Naive B cell (primary cell): ENCODE results near the gene RASSF4. TPM values are rescaled to one million over a fixed set of nuclear protein-coding genes. Genes with fewer than 3 reads are reported as not detected.
A peak's percentile ranks its signal among the peaks of the same experiment; 100 is the strongest.

Source experiments
- ATAC-seq, 2 donors: fragments of 150-1000 bp; cut with Tn5 transposase; 2 replicates each; pipeline ENCODE4 v1.10.0; 2021; ENCODE audit warnings: low read depth in 2 of 2, mild to moderate bottlenecking in 2 of 2, moderate library complexity in 2 of 2
- DNase-seq: peaks from one replicate; pipeline ENCODE4 v3.0.0; 2022
- H3K27ac Mint-ChIP-seq, 6 donors: one replicate each; pipeline ENCODE4 v1.8.0; 2020 to 2022; ENCODE audit warnings: mild to moderate bottlenecking in 6 of 6, mixed read lengths in 6 of 6, moderate library complexity in 5 of 6, inconsistent platforms in 2 of 6
- H3K27me3 Mint-ChIP-seq, 3 donors: one replicate each; pipeline ENCODE4 v1.8.0; 2021 to 2022; ENCODE audit warnings: mixed read lengths in 3 of 3, mild to moderate bottlenecking in 1 of 3
- H3K36me3 Mint-ChIP-seq, 2 donors: one replicate each; pipeline ENCODE4 v1.8.0; 2020 to 2022; ENCODE audit warnings: mixed read lengths in 2 of 2, inconsistent platforms in 1 of 2, mild to moderate bottlenecking in 1 of 2
- H3K4me1 Mint-ChIP-seq, 3 donors: one replicate each; pipeline ENCODE4 v1.8.0; 2020 to 2022; ENCODE audit warnings: mixed read lengths in 3 of 3, inconsistent platforms in 1 of 3, mild to moderate bottlenecking in 1 of 3, moderate library complexity in 1 of 3
- H3K4me3 Mint-ChIP-seq, 8 donors: one replicate each; pipeline ENCODE4 v1.8.0; 2020 to 2022; ENCODE audit warnings: mild to moderate bottlenecking in 8 of 8, mixed read lengths in 8 of 8, moderate library complexity in 8 of 8, inconsistent platforms in 2 of 8
- H3K9me3 Mint-ChIP-seq, 7 donors: one replicate each; pipeline ENCODE4 v1.8.0; 2020 to 2022; ENCODE audit warnings: mixed read lengths in 7 of 7, mild to moderate bottlenecking in 5 of 7, inconsistent platforms in 2 of 7, moderate library complexity in 1 of 7
- polyA plus RNA-seq, 6 donors: library from polyadenylated mRNA; unstranded; fragments of 300-500 nt; fragmentation: Illumina TruSeq; gene quantifications; one replicate each; pipeline ENCODE4 v1.2.3, GENCODE V29; 2021; ENCODE audit warnings: low read depth in 6 of 6

RASSF4 gene
- polyA plus RNA-seq, 6 donors from 2014 or later = 0.06 to 0.60 (median 0.27) TPM; not detected in 2

- Mint-ChIP-seq H3K4me3 (no peak overlapping the region), H3K27ac (no peak overlapping the region), H3K36me3 (no peaks in the 10 kb centered on the region), H3K9me3 (peaks cover 0 to 7% (median 1%) of the 10 kb centered on the region in 7 donors), H3K27me3 (peaks cover 0 to 2% (median 0%) of the 10 kb centered on the region in 3 donors), H3K4me1 (no peaks in the 10 kb centered on the region)
- DNase-seq = no peak
- no peak for ATAC-seq
Measured at GRCh38 chr10:44922021-44922420, 37.6 kb upstream of the RASSF4 start.

GRCh38 chr10:44922796-44923545 lies 36.6 kb upstream of the RASSF4 start:
- no peak for ATAC-seq

GRCh38 chr10:44923611-44924010 lies 36.0 kb upstream of the RASSF4 start:
- Mint-ChIP-seq H3K27ac (peak overlapping the region in 1 of 6 donors; percentile 19), H3K27me3 (no peaks in the 10 kb centered on the region), H3K4me1 (no peaks in the 10 kb centered on the region), H3K36me3 (no peaks in the 10 kb centered on the region), H3K4me3 (no peak overlapping the region), H3K9me3 (peaks cover 0 to 1% (median 0%) of the 10 kb centered on the region in 7 donors)
- DNase-seq (no peak), ATAC-seq (no peak)

More at GRCh38 chr10:44922796-44923545, 36.6 kb upstream of the RASSF4 start:
- Mint-ChIP-seq H3K9me3 (peaks cover 0 to 1% (median 0%) of the 10 kb centered on the region in 7 donors), H3K27ac (peak overlapping the region in 2 of 6 donors; percentile 19 to 87), H3K4me3 (no peak overlapping the region), H3K27me3 (no peaks in the 10 kb centered on the region), H3K36me3 (no peaks in the 10 kb centered on the region), H3K4me1 (no peaks in the 10 kb centered on the region)
- no peak for DNase-seq

- Mint-ChIP-seq H3K9me3 (peaks cover 0 to 1% (median 0%) of the 10 kb centered on the region in 7 donors), H3K27ac (no peak overlapping the region), H3K4me3 (no peak overlapping the region), H3K36me3 (no peaks in the 10 kb centered on the region), H3K27me3 (no peaks in the 10 kb centered on the region), H3K4me1 (no peaks in the 10 kb centered on the region)
- DNase-seq = no peak
- no peak for ATAC-seq
Measured at GRCh38 chr10:44924261-44925040, 35.2 kb upstream of the RASSF4 start.

GRCh38 chr10:44925224-44925623 lies 34.4 kb upstream of the RASSF4 start:
- Mint-ChIP-seq H3K27me3 (no peaks in the 10 kb centered on the region), H3K9me3 (peaks cover 0 to 1% (median 0%) of the 10 kb centered on the region in 7 donors), H3K36me3 (no peaks in the 10 kb centered on the region), H3K27ac (no peak overlapping the region), H3K4me3 (no peak overlapping the region), H3K4me1 (no peaks in the 10 kb centered on the region)
- DNase-seq (no peak), ATAC-seq (no peak)

GRCh38 chr10:44925811-44926750 lies 33.5 kb upstream of the RASSF4 start:
- H3K4me3 Mint-ChIP-seq = no peak overlapping the region

GRCh38 chr10:44926751-44927351 lies 32.8 kb upstream of the RASSF4 start:
- no peaks in the 10 kb centered on the region for H3K36me3 Mint-ChIP-seq
- H3K4me1 Mint-ChIP-seq = peaks cover 0 to 1% (median 0%) of the 10 kb centered on the region in 3 donors
- H3K27ac Mint-ChIP-seq = no peak overlapping the region
- no peaks in the 10 kb centered on the region for H3K27me3 Mint-ChIP-seq
- no peaks in the 10 kb centered on the region for H3K9me3 Mint-ChIP-seq
- ATAC-seq (no peak), DNase-seq (no peak)
- no peak overlapping the region for H3K4me3 Mint-ChIP-seq

More at GRCh38 chr10:44925811-44926750, 33.5 kb upstream of the RASSF4 start:
- Mint-ChIP-seq H3K27ac (no peak overlapping the region), H3K4me1 (no peaks in the 10 kb centered on the region), H3K9me3 (peaks cover 0 to under 1% (median 0%) of the 10 kb centered on the region in 7 donors), H3K27me3 (no peaks in the 10 kb centered on the region), H3K36me3 (no peaks in the 10 kb centered on the region)
- no peak for ATAC-seq
- no peak for DNase-seq

- Mint-ChIP-seq H3K9me3 (no peaks in the 10 kb centered on the region), H3K27me3 (no peaks in the 10 kb centered on the region), H3K36me3 (no peaks in the 10 kb centered on the region), H3K4me3 (no peak overlapping the region), H3K4me1 (peaks cover 0 to 2% (median 0%) of the 10 kb centered on the region in 3 donors), H3K27ac (no peak overlapping the region)
- DNase-seq = no peak
- ATAC-seq = no peak
Measured at GRCh38 chr10:44927352-44927751, 32.2 kb upstream of the RASSF4 start.

GRCh38 chr10:44928462-44928861 lies 31.1 kb upstream of the RASSF4 start:
- no peaks in the 10 kb centered on the region for H3K36me3 Mint-ChIP-seq
- no peaks in the 10 kb centered on the region for H3K27me3 Mint-ChIP-seq
- H3K27ac Mint-ChIP-seq = no peak overlapping the region
- no peaks in the 10 kb centered on the region for H3K9me3 Mint-ChIP-seq
- H3K4me1 Mint-ChIP-seq = peaks cover 0 to 2% (median 0%) of the 10 kb centered on the region in 3 donors
- H3K4me3 Mint-ChIP-seq = no peak overlapping the region
- ATAC-seq = no peak
- no peak for DNase-seq

GRCh38 chr10:44929356-44930255 lies 30.0 kb upstream of the RASSF4 start:
- Mint-ChIP-seq H3K4me1 (peaks cover 0 to 2% (median 0%) of the 10 kb centered on the region in 3 donors), H3K9me3 (no peaks in the 10 kb centered on the region), H3K36me3 (no peaks in the 10 kb centered on the region), H3K27me3 (no peaks in the 10 kb centered on the region), H3K27ac (peak overlapping the region in 1 of 6 donors; percentile 35), H3K4me3 (no peak overlapping the region)
- DNase-seq (no peak), ATAC-seq (no peak)

GRCh38 chr10:44930904-44931620 lies 28.5 kb upstream of the RASSF4 start:
- H3K9me3 Mint-ChIP-seq = no peaks in the 10 kb centered on the region
- DNase-seq = no peak
- ATAC-seq = no peak
- H3K36me3 Mint-ChIP-seq = no peaks in the 10 kb centered on the region
- H3K27me3 Mint-ChIP-seq = no peaks in the 10 kb centered on the region
- H3K4me3 Mint-ChIP-seq = no peak overlapping the region
- H3K27ac Mint-ChIP-seq = no peak overlapping the region
- peaks cover 0 to 2% (median 0%) of the 10 kb centered on the region in 3 donors for H3K4me1 Mint-ChIP-seq
